Astrocyte (in vitro differentiated cells and primary cell): ENCODE measurements around the gene BPIFB1.

Experiments
- CTCF ChIP-seq: IDR thresholded peaks from 2 replicates; pipeline ENCODE4 v1.5.1; 2011; ENCODE audit warnings: low read depth, mild to moderate bottlenecking, inconsistent platforms, low read length, moderate library complexity; ENCODE audit not compliant: insufficient read depth
- EZH2 ChIP-seq: IDR thresholded peaks from 2 replicates; pipeline ENCODE4 v1.6.1; 2012; ENCODE audit warnings: mild to moderate bottlenecking, low read length, inconsistent platforms; ENCODE audit not compliant: insufficient read depth

GRCh38 chr20:33281550-33282146 is 1.4 kb upstream of the BPIFB1 start:
- TF ChIP-seq CTCF (no peak), EZH2 (no peak)
